HG03159 (cell line): ENCODE data around the gene EXOC3.

Experiments used
- ATAC-seq: cut with Tn5 transposase; IDR thresholded peaks from one replicate; pipeline ENCODE4 v1.9.1; 2021; ENCODE audit warnings: mild to moderate bottlenecking, moderate library complexity; ENCODE audit not compliant: unreplicated experiment

Gene EXOC3

GRCh38 chr5:454936-455335, 12.0 kb downstream of the EXOC3 start:
- ATAC-seq = no peak

- ATAC-seq = no peak
Measured at GRCh38 chr5:455806-456205, 12.8 kb downstream of the EXOC3 start.

DNA sequence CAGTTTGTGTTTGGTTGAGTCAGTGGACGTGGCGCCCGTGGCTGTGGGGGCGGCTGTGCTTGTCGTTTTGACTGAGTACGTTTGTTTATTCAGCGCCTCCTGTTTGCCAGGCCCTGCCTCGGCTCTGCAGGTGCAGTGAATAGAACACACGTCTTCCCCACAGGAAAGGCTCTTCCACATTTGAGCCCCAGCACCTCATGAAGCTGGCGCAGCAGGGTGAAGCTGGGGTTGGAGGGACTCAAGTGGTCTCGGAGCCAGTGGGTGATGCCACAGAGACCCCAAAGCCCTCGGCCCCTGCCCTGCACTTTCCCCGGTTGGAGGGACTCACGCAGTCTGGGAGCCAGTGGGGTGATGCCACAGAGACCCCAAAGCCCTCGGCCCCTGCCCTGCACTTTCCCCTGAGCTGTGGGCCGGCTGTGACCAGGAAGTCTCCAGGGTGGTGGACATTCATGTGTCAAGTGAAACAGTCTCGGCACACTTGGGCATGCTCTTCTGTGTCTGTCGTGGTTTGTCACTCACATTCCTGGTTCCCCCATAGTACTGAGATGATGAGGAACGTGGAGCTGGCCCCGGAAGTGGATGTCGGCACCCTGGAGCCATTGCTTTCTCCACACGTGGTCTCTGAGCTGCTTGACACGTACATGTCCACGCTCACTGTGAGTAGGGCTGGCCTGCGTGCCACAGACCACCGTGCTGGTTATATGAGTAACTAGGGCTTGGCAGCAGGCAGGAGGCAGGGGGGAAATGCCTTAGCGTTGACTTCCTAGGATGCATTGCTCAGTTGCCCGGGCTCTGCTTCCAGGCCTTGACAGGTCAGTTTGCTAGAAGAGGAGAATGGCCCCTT, 13.6 kb downstream of the EXOC3 start:
- ATAC-seq = no peak

- no peak for ATAC-seq
Measured at GRCh38 chr5:457195-457961, 14.4 kb downstream of the EXOC3 start.

GRCh38 chr5:458547-459353, 15.8 kb downstream of the EXOC3 start:
- ATAC-seq = no peak

GRCh38 chr5:459562-460272, 16.7 kb downstream of the EXOC3 start:
- ATAC-seq = no peak

GRCh38 chr5:460273-460625, 17.3 kb downstream of the EXOC3 start:
- no peak for ATAC-seq

DNA sequence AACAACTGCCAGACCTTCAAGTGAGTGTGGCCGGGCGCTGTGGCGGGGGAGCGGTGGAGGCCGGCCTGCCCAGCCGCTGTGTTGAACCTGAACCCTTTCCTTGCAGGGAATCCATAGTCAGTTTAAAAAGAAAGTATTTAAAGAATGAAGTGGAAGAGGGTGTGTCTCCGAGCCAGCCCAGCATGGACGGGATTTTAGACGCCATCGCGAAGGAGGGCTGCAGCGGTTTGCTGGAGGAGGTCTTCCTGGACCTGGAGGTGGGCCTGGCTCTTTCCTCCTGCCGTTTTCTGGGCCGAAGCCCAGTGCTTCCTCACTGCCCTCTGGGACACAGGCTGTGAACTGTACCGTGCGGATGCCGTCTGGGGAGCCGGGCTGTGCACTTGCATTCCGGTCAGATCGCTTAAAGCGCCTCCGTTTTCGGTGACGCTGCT, 19.1 kb downstream of the EXOC3 start:
- no peak for ATAC-seq

DNA sequence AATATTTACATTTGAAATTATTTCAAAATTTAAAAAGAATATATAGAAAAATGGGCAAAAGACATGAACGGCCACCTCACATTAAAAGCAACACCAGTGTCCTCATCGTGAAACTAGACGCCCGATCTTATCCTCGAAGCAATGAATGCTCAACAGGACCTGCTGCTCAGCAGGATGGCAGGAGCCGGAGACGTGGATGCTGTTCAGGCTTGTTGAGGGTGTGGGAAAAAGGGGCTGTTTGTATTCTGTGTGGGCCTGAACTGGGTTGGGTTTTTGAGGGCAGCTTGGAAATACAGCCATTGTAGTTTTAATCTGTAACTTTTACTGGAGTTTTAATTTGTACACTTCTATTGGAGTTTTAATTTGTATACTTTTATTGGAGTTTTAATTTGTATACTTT, 20.3 kb downstream of the EXOC3 start:
- ATAC-seq = no peak

GRCh38 chr5:463952-464351, 21.0 kb downstream of the EXOC3 start:
- no peak for ATAC-seq

DNA sequence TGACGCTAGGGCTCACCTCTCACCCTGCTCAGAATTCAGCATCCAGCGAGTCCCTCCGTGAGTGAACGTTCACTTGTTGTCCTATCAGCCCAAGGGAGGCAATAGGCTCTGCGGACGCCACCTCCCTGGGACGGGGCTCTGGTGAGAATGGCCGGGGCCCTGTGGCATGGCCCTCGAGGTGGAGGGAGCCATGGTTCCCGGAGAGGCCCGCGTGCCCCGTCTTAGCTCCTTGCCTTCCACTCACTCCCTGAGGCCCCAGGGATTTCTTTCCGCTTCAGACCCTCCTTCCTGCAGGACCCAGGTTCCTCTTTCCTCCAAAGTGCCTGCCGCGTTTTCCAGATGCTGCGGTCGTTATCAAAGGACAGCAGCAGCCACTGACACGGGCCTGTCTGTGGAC, 21.5 kb downstream of the EXOC3 start:
- no peak for ATAC-seq

DNA sequence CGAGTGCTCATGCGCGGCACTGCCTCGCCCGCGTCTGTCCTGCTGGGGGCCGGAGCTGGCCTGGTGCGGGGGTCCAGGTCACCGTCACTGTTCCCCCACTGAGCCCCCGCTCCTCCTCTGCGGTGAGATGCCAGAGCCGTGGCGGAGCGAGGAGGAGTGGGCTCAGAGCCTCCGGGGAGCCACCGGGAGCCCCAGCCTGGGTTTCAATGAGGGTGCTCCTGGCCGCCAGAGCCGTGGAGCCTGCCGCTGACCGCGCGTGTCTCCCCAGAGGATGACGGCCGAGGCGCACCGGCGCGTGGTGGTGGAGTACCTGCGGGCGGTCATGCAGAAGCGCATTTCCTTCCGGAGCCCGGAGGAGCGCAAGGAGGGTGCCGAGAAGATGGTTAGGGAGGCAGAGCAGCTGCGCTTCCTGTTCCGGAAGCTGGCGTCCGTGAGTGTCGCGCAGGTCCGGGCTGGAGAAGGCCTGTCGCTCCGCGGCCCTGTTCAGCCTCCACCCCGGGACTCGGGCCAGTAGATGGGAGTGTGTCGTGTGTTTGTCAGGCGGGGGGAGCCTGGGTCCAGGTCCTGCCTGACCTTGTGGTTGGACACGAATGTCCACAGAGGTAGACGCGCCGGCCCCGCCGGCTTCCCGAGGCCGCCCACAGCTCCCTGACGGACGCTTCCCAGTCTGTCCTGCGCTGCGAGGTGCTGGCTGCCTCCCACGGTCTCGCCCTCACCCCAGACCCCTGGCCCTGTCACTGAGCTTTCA, 22.0 kb downstream of the EXOC3 start:
- no peak for ATAC-seq

- ATAC-seq = no peak
Measured at GRCh38 chr5:465591-466403, 22.8 kb downstream of the EXOC3 start.

GRCh38 chr5:466661-467310, 23.8 kb downstream of the EXOC3 start:
- ATAC-seq = no peak

DNA sequence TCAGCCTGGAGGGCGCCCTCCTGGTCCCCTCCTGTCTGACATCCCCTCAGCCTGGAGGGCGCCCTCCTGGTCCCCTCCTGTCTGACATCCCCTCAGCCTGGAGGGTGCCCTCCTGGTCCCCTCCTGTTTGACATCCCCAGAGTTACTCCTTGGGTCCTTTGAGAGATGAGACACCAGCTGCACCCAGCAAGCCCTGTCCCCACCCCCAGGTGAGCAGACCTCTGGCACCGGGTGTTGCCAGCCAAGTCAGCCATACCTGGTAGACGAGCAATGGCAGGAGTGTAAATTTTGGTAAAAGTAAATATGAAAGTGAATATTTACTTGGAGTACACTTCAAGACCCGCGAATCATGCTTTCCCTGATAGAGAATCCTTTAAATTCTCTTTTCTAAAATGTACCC, 25.4 kb downstream of the EXOC3 start:
- no peak for ATAC-seq

GRCh38 chr5:469752-470483, 26.9 kb downstream of the EXOC3 start:
- no peak for ATAC-seq

- ATAC-seq = no peak
Measured at GRCh38 chr5:470961-471749, 28.2 kb downstream of the EXOC3 start.

DNA sequence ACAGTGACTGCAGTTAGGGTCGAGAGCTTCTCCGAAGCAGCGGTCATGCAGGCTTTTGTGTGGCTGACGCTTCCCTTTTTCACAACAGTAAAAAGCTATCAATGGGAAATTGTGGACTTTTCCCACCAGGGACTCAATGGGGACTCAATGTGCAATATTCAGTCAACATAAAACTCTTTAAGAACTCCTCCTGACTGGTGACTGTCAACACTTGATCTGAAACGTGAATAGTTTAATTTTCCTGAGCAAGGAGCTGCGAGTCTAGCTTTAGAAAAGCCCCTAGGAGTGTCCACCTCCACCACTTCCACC, 28.7 kb downstream of the EXOC3 start:
- ATAC-seq = no peak
